ENCODE results near the gene C19orf53. TPM values are rescaled to one million over a fixed set of nuclear protein-coding genes. Genes with fewer than 3 reads are reported as not detected.

Gene C19orf53
- total and polyA plus RNA-seq, 2 of the 13 experiments (the other 11 are each of a cell fraction or from before 2014, with no cell fraction given): 129 to 130 TPM

DNA sequence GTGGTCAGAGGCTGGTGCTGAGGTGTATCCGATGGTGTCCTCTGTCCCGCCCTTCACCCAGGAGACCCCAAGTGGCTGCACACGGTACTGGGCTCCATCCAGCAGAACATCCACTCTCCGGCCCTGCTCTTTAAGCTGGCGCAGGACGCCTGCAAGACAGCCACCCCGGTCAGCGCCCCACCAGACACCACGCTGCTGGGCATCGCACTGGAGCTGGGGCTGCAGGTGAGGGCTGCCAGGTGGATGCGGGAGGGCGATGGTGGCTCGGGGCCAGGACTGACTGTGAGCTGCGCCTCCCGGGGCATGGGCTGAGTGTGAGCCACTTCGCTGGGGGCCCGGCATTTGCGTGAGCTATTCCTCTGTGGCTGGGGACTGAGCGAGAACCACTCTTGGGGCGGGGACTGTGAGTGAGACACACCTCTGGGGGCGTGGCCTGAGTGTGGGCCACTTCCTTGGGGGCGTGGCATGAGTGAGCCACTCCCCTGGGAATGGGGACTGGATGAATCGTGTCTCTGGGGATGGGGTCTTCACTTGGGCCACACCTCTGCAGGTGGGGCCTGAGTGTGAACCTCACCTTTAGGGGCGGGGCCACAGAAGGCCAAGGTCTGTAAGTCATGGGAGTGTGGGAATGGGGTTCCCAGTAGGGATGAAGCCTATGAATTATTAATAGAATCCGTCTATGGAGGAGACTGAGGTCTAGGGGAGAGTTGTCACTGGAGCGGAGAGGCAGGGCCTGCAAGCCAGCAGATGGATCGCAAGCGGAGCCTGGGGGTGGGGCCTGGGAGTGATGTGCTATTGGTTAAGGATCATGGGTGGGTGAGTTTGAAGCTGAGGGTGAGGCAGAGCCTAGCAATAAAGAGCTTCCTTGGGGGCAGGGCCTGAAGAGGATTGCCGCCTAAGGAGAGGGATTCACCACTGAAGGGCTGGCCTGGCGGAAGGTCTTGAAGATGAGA, 51.5 kb downstream of the C19orf53 start (continued):
- no peak for TF ChIP-seq GMEB1 (CRISPR knock-in tag; IDR thresholded peaks at IDR 0.05; ENCODE audit: borderline replicate concordance)
- no peak for TF ChIP-seq TBP (CRISPR knock-in tag; IDR thresholded peaks at IDR 0.05)
- no peak for TF ChIP-seq ZNF552 (CRISPR knock-in tag; IDR thresholded peaks at IDR 0.05; ENCODE audit: borderline replicate concordance)
- peak; percentile 24; the same call in 1 of the 2 replicates for TF ChIP-seq ZFP91 (CRISPR knock-in tag; IDR thresholded peaks at IDR 0.05; ENCODE audit: borderline replicate concordance)
- no peak for TF ChIP-seq ZNF235 (CRISPR knock-in tag; IDR thresholded peaks at IDR 0.05; ENCODE audit: borderline replicate concordance)
- TF ChIP-seq MIXL1 (CRISPR knock-in tag; IDR thresholded peaks at IDR 0.05): no peak
- 0 out of 2 replicates have a peak, but pooled peaks have one; percentile 15 for TF ChIP-seq GABPB1 (CRISPR knock-in tag; IDR thresholded peaks at IDR 0.05)
- no peak for TF ChIP-seq ZFP36 (IDR thresholded peaks at IDR 0.05; ENCODE audit: borderline replicate concordance, low read depth, low read length, partially characterized antibody)

All from HepG2 (cell line).